Ascending aorta (tissue), 2 donors: ENCODE results near the gene SNCAIP. TPM values are rescaled to one million over a fixed set of nuclear protein-coding genes. Genes with fewer than 3 reads are reported as not detected.

Experiments
- DNase-seq, 2 donors: peaks; one replicate each; pipeline ENCODE4 v3.0.0-alpha.2; 2019; ENCODE audit warnings: low spot score in 2 of 2
- H3K27ac ChIP-seq, 2 donors: fragments of 200-600 bp; sonication (generic); one replicate each; pipeline ENCODE4 v1.5.1; 2016 to 2017; ENCODE audit warnings: mild to moderate bottlenecking in 1 of 2
- H3K27me3 ChIP-seq: fragments of 200-600 bp; sonication (generic); one replicate; pipeline ENCODE4 v1.5.1; 2017
- H3K36me3 ChIP-seq, 2 donors: fragments of 200-600 bp; sonication (generic); one replicate each; pipeline ENCODE4 v1.5.1; 2016
- H3K4me1 ChIP-seq, 2 donors: fragments of 200-600 bp; sonication (generic); one replicate each; pipeline ENCODE4 v1.5.1; 2016 to 2017; ENCODE audit warnings: mild to moderate bottlenecking in 1 of 2
- H3K4me3 ChIP-seq, 2 donors: fragments of 200-600 bp; sonication (generic); one replicate each; pipeline ENCODE4 v1.5.1; 2016 to 2017; ENCODE audit warnings: mild to moderate bottlenecking in 1 of 2
- H3K9me3 ChIP-seq, 2 donors: fragments of 200-600 bp; sonication (generic); one replicate each; pipeline ENCODE4 v1.5.1; 2016
- CTCF ChIP-seq, 3 experiments: fragments of 200-600 bp in 2 of 3; fragments of 450-650 bp in 1 of 3; sonication (generic) in 2 of 3; IDR thresholded peaks; one replicate each; pipeline ENCODE4 v1.5.1; 2016 to 2019; ENCODE audit warnings: antibody characterized with exemption in 3 of 3, mild to moderate bottlenecking in 1 of 3, moderate library complexity in 1 of 3
- intact Hi-C: fragments of 100-400 bp; cut with DNase I; formaldehyde crosslinking; loops from one replicate; pipeline ENCODE4 v1.15.1; 2023
- total RNA-seq: library from RNA; depleted of rRNA; stranded (reverse); fragments of >200 nt; gene quantifications from one replicate; pipeline ENCODE4 v1.1.0, GENCODE V29; 2016

The SNCAIP gene
- total RNA-seq, 1 donor from 2014 or later = 2.9 TPM

GRCh38 chr5:122500245-122501088, 188.4 kb downstream of the SNCAIP start:
- peak overlapping the region; percentile 59 to 63 for H3K27ac ChIP-seq
- no peak for DNase-seq
- TF ChIP-seq CTCF (IDR thresholded peaks at IDR 0.05) = peak in 2 of 3 experiments; percentile 28 to 43

GRCh38 chr5:122501089-122501435, 189.0 kb downstream of the SNCAIP start:
- Histone ChIP-seq H3K27ac (peak overlapping the region; percentile 59 to 63), H3K27me3 (no peaks in the 10 kb centered on the region), H3K4me1 (peaks cover 5 to 9% of the 10 kb centered on the region in 2 donors), H3K36me3 (no peaks in the 10 kb centered on the region), H3K4me3 (peak overlapping the region in 1 of 2 donors; percentile 22), H3K9me3 (no peaks in the 10 kb centered on the region)
- intact Hi-C loops = loop anchor here (5.0 to 10.0 kb wide), 5 partner anchors 271 to 866 kb away; partner anchors contain the start of gene SNX24
- TF ChIP-seq CTCF (IDR thresholded peaks at IDR 0.05) = no peak
- peak in 1 of 2 donors; percentile 76 for DNase-seq

More at GRCh38 chr5:122500245-122501088, 188.4 kb downstream of the SNCAIP start:
- Histone ChIP-seq H3K4me1 (peaks cover 5 to 9% of the 10 kb centered on the region in 2 donors), H3K9me3 (no peaks in the 10 kb centered on the region), H3K27me3 (no peaks in the 10 kb centered on the region), H3K4me3 (peak overlapping the region in 1 of 2 donors; percentile 22), H3K36me3 (no peaks in the 10 kb centered on the region)
- intact Hi-C loops = loop anchor here (5.0 to 10.0 kb wide), 5 partner anchors 272 to 867 kb away; partner anchors contain the start of gene SNX24

- intact Hi-C loops = loop anchor here (10.0 kb wide), 1 partner anchor 648 kb away; no protein-coding TSS in a partner anchor
- no peaks in the 10 kb centered on the region for H3K27me3 ChIP-seq
- H3K9me3 ChIP-seq = no peaks in the 10 kb centered on the region
- no peak for DNase-seq
- no peak overlapping the region for H3K4me3 ChIP-seq
- no peaks in the 10 kb centered on the region for H3K36me3 ChIP-seq
- TF ChIP-seq CTCF (IDR thresholded peaks at IDR 0.05) = no peak
- H3K27ac ChIP-seq = no peak overlapping the region
- peaks cover 0 to 6% of the 10 kb centered on the region in 2 donors for H3K4me1 ChIP-seq
These were observed 195.0 kb downstream of the SNCAIP start for GRCh38 chr5:122507045-122507444.

GRCh38 chr5:122507581-122507980, 195.5 kb downstream of the SNCAIP start:
- TF ChIP-seq CTCF (IDR thresholded peaks at IDR 0.05) = no peak
- intact Hi-C loops = loop anchor here (10.0 kb wide), 1 partner anchor 647 kb away; no protein-coding TSS in a partner anchor

GRCh38 chr5:122508623-122509022, 196.6 kb downstream of the SNCAIP start:
- Histone ChIP-seq H3K36me3 (no peaks in the 10 kb centered on the region), H3K4me3 (no peak overlapping the region), H3K27me3 (no peaks in the 10 kb centered on the region), H3K4me1 (peaks cover 0 to 6% of the 10 kb centered on the region in 2 donors), H3K27ac (peak overlapping the region in 1 of 2 donors; percentile 2), H3K9me3 (no peaks in the 10 kb centered on the region)
- intact Hi-C loops = loop anchor here (10.0 kb wide), 1 partner anchor 646 kb away; no protein-coding TSS in a partner anchor
- no peak for TF ChIP-seq CTCF (IDR thresholded peaks at IDR 0.05)
- DNase-seq = no peak

More at GRCh38 chr5:122507581-122507980, 195.5 kb downstream of the SNCAIP start:
- no peak for DNase-seq
- peaks cover 0 to 6% of the 10 kb centered on the region in 2 donors for H3K4me1 ChIP-seq
- H3K4me3 ChIP-seq = no peak overlapping the region
- H3K27ac ChIP-seq = no peak overlapping the region
- H3K27me3 ChIP-seq = no peaks in the 10 kb centered on the region
- no peaks in the 10 kb centered on the region for H3K9me3 ChIP-seq
- no peaks in the 10 kb centered on the region for H3K36me3 ChIP-seq

Other genes with a start within 250 kb of the SNCAIP start
- 48.1 TPM for gene LOX, start 234.0 kb upstream of the SNCAIP start, total RNA-seq
- not detected for gene ZNF474, start 182.7 kb upstream of the SNCAIP start, total RNA-seq